Measurements from ENCODE around the gene IL1R2.

IL1R2 gene, protein sequence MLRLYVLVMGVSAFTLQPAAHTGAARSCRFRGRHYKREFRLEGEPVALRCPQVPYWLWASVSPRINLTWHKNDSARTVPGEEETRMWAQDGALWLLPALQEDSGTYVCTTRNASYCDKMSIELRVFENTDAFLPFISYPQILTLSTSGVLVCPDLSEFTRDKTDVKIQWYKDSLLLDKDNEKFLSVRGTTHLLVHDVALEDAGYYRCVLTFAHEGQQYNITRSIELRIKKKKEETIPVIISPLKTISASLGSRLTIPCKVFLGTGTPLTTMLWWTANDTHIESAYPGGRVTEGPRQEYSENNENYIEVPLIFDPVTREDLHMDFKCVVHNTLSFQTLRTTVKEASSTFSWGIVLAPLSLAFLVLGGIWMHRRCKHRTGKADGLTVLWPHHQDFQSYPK

DNA sequence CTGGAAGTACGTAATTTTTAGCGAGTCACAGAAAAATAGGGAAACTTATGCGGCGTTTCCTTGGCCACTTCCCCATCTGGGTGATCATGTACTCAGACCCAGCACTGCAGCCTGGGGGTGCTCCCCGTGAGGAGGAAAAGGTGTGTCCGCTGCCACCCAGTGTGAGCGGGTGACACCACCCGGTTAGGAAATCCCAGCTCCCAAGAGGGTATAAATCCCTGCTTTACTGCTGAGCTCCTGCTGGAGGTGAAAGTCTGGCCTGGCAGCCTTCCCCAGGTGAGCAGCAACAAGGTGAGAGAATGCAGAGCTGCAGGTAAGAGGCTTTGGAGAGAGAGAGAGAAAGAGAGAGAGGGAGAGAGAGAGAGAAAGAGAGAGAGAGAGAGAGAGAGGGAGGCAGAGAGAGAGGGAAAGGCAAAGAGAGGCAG lies at the start of gene IL1R2:
TSS of gene IL1R2 (plus strand) at position 240 of the 425 bp plus-strand sequence. CDS start 16,616 bp downstream, outside the sequence.
- no peak for DNase-seq

DNA sequence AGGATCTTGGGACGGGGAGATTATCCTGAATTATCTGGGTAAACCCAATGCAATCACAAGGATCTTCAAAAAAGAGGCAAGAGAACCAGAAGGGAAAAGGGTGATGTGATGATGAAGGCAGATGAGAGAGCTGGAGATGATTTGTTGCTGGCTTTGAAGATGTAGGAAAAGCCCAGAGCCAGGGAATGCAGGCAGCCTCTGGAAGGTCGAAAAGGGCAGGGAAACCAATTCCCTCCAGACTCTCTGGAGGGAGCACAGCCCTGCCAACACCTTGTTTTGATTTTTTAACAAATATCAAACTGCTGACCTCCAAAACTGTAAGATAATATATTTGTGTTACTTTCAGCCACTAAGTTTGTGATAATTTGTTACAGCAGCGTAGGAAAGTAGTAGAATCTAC lies 48.9 kb upstream of the IL1R2 start:
- no peak for DNase-seq

DNA sequence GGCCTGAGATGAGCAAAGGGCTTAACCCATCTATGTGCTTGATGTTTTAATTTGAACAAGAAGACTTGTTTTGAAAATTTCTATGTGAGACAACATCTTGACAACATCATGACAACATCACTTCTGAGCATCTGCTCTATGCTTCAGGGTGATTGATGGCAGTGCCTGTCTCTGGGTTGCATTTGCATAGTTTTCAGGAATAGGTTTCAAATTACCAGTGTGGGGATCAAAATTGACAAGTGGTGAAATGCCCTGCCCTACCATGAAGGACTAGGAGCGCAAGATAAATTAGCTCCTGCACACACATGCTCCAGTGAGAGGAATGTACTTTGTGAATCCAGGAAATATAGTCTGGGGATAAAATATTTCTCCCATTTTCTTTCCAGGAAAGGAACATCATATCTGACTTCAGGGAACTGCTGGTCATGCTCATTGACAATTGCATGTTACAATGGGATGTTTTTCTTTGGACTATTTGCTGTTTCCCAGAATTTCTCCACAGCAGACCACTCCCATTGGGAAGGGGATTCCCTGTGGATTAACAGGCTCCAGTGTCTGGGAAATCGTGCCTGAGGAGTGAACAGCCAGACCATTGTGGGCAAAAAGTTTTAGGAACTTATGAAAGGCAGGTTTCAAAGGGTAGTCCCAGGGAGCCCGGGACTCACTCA lies 45.3 kb upstream of the IL1R2 start:
- no peak for DNase-seq

DNA sequence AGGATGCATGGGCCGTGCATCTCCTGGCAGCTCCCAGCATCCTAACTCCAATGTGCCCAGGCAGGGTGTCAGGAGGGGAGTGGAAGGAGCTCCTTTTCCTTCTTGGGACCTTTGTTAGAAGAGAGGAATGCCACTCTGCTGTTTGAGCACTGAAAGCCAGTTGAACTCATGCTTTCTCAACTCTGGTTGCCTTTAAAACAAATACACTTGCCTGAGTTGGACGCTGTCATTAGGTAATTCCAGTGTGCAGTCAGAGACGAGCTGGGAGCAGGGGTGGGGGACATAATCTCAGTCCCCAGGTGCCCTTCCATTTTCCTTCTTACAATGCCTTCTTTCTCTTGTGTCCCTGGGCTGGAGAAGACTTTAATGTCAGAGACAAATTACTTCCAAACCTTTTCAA lies 44.4 kb upstream of the IL1R2 start:
- DNase-seq = no peak

DNA sequence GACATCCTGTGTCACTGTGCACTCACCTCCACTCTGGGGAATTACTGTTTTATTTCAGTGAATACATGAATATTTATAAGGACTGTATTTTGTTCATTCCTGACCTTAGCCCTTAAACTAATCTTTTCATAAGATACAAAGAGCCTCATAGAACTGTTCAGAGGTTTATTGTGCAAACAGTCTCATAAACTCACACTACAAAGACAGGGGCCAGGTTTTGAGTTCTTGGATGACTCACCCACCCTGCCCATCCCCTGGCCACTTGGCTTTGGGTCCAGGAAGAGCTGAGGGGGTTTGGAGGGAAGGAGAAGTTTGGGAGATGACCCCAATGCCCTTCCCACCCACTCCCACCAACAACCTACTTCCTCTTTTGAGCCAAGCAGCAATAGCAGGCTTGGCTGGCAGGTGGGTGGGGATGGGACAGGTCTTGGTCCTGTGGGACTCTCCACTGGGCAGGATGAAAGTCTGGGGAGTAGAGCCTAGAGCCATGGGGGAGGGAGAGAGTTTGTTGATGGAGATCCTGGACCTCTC lies 43.1 kb upstream of the IL1R2 start:
- DNase-seq = no peak

DNA sequence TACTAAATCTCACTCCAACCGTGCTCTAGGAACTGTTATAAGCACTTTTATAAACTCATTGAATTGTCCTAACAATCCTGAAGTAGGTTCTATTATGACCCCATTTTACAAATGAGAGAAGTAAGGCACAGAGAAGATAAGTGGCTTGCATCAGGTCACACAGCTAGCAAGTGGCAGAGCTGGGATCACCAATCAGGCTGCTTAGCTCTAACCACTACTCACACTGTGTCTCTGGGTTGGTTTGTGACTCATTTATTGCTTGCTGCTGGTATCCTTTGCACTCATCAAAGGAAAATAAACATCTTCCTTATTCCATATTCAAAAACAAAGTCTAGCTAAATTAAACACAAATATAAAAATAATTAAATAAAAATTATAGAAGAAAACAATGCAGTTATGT lies 42.5 kb upstream of the IL1R2 start:
- DNase-seq = no peak

DNA sequence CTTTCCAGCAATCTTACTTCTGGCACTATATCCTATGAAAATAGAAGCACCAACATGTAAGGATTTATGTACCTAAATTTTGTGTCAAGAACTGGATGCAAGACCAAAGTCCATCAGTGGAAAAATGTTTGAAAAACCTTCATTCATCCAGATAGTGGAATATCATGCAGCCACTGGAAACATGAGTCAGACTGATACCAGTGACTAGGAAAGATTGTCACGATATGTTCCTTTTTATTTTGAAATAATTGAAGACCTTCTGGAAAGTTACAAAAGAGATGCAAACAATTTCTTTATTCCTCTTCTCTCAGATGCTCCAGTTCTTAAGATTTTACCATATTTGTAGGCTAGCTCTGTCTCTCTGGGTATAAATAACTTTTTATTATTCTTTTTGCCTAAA lies 40.5 kb upstream of the IL1R2 start:
- no peak for DNase-seq

DNA sequence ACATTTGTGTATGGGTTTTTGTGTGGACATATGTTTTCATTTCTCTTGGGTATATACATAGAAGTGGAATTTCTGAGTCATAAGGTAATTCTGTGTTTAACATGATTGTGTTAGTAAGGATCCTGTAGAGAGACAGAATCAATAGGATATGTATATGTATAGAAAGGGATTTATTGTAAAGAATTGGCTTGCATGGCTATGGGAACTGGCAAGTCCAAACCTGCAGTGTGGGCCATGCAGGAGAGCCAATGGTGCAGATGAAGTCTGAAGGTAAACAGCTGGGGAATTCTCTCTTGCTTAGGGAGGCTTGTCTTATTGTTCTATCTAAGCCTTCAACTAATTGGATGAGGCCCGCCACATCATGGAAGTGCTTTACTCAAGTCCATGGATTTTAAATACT lies 39.2 kb upstream of the IL1R2 start:
- no peak for DNase-seq

DNA sequence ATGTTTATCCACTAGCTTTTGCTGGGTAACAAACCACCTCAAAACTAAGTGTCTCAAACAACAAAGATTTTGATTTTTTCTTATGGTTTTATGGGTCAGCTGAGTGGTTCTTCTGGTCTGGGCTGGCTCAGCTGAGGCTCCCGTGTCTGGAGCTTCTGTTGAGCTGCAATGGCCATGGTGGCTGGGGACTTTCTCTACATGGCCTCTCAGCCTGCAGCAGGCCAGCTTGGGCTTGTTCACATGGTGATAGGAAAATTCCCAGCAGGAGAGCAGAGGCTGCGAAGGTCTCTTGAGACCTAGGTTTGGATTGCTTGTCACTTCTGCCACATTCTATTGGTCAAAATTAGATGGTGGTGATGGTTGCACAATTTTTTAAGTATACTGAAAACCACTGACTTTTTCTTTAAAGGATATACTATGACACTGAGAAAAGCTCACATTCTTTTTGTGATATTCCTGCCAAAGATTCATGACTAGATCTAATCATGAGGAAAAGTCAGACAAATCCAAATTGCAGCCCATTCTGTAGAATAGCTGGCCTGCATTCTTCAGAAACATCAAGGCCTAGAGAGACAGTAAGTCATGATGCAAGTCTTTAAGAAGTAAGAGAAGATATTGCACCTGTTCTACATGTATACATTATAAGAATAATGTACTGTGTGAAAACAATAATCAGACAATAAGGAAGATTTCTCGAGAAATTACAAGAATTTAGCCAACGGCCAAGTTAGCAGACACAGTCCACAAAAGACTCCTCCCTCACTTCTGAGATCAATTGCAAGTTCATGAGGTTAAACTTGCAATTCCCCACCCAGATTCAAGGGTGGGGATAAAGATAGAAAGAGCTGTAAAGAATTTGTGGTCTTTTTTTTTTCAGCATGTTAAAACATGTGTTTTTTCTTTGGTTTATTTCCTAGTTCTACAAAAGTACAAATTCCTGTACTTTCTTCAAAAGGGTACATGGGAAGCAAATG lies 35.0 kb upstream of the IL1R2 start:
- no peak for DNase-seq

DNA sequence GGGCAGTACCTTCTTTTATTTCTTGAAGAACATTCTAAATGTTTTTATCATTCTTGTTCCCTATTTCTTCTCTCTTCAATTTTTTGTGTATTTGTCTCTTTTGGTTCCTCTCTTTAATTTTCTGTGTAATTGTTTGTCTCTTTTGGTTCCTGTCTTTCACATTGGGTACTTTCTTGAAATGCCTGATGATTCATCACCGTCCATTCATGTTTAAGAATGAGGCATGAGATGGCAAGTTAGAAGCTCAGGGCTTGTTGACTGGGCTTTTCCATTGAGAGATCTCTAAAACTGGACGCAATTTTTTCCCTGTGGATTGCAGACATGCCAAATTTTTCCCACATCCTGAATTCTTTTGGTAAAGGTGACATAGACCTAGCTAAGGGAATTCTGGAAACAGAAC lies 33.7 kb upstream of the IL1R2 start:
- no peak for DNase-seq

DNA sequence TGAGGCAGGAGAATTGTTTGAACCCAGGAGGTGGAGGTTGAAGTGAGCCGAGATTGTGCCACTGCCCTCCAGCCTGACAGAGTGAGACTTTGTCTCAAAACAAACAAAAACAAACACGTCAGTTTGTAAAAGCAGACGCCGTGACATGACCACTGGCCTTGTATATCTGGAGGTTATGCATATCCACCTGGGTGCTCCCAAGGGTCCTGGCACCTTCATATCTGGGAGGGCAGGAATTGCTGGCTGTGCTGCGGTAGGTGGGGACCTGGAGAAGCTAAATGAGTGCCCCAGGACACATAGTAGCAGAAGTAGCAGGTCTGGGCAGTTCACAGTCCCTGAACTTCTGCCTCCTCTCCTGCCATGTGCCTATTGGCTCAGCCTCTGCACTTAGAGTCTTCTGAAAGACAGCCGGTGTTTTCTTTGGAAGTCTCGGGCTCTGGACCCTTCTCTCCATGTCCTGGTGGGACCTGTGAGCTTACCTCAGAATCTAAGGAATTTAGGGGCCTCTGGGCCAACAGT lies 30.9 kb upstream of the IL1R2 start:
- no peak for DNase-seq

DNA sequence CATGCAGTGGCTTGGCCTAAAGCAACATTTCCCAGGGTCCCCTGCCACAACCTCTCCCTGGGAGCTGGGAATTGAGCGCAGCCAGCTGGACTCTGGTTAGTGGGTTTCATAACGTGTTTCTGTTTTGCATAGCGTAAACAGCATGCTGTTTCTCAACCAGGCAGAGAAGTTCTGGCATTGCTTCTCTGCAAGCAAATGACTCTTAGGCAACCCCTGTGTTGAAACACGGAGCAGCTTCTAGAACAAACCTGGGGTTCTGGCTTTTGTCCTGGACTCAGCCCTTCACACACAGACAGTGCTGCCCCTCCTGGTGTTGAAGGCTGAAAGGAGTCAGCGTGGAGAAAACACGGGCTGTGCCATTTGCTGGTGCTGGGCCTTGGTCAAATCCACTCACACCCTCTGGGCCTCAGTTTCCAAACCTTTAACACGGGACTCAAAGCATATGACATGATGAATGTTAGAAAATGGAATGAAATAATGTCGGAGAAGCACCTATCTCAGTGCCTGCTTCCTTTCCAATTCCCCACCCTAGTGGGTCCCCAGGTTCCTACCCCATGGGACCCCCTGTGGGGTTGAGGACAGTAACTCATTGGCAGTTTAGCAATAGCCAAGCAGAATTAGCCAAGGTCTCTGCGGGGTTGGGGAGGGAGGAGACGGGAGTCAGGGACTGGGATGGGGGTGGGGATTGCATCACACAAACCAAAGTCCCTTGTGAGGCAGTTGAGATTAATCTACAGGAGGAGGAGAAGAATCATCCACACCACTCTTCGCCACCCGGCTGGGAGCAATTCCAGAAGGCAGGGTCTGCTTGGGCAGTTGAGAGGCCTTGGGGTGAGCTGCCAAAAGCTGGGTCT lies 30.2 kb upstream of the IL1R2 start:
- peak; percentile 22 for DNase-seq

DNA sequence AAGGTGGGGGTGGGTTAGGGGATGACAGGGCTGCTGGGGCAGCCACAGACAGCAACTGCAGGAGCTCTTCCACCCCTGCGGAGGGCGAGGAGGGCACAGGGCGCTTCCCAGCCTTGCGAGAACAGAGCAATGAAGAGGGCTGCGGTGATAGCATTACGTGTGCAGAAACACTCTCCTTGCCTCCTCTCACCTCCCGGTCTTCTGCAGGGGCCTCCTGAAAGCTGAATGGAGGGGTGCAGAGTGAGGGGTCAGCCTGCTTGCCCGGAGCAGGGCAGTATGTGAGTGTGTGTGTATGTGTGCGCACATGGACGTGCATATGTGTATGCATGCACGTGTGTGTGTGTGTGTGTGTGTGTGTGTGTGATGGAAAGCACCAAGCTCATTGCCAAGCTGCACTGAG lies 29.5 kb upstream of the IL1R2 start:
- DNase-seq = no peak

DNA sequence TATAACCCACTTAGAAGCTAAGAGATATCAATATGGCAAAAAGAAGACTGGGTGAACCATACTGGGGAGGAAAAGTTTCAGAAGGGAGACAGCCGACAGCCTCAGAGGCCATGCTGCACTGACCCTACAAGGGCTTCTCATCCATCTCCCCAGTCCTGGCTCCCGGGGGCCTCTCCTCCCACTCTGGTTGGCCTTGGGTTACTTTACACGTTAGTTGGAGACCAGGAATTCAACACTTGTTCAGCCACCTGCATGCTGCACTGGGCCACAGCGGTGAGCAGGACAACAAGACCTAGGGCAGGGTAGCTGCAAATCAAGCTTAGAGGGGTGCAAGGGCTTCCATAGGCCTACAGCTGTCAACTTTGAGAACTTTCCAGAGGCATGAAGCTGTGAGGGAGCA lies 28.6 kb upstream of the IL1R2 start:
- DNase-seq = no peak

DNA sequence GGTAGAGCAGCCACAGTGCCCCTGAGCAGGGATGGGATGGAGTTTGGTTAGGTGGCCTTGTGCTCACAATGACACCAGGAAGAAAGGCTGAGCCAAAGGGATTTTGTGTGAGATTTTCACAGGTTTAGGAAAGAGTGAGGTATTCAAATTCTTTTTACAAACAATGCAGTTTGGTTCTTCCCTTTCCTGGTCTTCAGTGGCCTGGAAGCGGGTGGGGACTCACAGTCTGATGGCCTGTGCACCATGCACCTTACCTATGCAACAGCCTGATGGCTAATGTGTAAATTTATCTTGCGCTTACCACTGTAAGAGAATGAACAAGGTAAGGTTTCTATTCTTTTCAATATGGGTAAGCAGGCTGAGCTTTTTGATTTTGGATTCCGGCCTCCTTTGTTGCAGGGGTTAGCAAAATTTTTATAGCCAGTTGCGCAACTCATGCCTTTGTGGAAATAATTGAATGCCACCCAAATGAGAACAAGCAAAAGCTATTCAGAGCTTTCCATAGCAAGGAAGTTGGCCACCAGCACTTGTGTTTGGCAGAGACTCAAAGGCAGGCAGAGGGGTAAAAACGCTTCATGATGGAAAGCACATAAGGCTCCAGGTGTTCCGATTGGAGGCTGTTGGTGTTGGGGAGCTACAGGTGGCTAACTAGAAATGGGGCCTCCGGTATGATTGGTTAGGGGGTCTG lies 23.8 kb upstream of the IL1R2 start:
- DNase-seq = no peak

DNA sequence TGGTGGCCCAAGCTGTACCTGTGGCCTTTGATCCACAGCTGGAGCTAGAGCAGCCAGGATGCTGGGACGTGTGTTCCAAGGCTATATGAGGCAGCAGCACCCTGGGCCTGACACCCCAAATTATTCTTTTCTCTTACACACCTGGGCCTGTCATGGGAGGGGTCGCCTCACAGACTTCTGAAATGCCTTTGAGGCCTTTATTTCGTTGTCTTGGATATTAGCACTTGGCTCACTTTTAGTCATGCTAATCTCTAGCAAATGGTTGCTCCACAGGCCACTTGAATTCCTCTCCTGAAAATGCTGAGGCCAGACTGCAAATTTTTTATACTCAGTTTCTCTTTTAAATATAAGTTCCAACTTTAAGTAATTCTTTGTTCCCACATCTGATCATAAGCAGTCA lies 22.0 kb upstream of the IL1R2 start:
- no peak for DNase-seq

DNA sequence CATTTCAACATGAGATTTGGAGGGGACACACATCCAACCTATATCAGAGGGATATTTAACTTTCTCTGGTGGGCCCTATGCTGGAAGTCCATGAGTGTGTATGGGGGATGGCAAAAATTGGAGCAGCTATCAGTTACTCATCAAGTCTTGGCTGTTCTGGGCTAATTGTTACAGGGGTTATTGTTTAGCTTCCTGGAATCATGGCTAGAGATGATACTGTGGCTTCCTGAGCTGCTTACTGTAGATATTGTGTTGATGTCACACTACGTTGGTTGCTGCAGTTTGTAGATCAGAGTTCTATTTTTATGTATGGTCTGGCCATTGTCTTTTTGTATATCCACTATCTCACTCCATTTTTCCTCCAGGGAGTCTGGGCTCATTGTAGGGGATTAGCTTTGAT lies 20.9 kb upstream of the IL1R2 start:
- DNase-seq = no peak

DNA sequence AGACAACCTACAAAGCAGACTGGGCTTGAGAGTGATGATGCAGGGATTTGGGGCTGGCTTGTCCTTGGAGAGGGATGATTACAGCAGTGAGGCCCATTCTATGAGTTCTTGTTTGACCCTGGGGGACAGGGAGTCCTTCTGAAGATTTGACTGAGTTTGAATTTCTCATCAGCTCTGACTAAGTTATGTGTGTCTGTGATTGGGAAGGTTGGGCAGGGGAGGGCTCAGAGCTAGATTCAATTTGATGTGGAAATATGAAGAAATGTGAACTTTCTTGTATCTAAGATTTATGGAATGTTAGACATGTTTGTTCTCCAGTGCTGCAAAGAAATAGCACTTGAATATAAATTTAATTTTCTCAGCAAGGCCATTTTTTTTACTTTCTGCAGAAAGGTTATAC lies 19.9 kb upstream of the IL1R2 start:
- DNase-seq = no peak

DNA sequence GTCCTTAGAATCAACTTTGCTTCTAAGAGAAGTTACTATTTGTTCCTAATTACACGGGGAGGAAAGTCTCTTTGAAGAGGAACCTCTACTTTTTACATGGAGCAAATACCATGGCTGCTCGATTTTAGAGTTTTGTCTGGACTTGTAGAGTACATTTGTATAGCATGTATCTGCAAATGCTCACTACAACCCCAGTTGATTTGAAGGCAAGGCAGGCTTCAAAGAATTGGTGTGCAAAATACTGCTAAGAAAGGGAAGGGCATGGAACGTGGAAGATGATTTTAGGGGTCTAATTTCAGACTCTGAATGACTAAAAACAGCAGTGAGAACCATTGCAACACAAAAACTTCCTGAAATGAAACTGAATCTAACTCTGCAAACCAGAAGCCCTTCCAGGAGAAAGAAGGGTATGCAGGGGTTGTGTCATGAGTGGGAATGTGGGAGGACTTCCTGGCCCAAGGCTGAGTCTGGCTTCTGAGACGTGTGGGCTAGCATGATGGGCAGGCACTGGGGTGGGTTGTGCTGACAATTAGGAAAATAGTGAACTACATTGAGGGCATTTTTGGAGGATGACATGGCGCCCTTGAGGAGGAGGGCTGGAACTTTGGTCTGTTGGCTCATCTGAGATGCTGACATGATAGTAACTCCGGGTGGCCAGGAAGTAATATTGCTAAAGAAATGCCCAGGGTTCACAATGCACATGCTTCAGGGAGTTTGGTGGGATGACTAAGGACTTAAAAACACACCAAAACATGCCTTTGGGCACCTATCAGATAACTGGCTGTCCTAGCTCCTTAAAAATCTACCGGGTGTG lies 18.9 kb upstream of the IL1R2 start:
- peak; percentile 58 for DNase-seq

DNA sequence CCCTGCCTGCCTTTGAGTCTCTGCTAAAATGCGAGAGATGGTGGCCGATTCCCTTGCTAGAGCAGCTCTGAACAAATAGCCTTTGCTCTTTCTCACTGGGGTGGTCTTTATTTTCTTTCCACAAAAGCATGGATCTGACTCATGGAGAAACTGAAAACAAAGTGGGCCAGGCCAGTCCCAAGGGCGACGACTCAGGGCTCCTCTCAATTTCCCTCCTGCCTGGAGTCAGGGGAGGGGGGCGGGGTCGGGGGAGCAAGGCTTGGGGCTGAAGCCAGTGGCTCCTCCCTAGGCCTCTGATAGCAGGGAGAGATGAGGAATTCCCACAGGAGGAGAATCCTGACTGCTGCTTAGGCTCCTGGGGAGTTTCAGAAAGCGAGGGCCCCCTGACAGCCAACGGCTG lies 17.1 kb upstream of the IL1R2 start:
- DNase-seq = no peak

Data from GF-D8 (cell line).